ENCODE data around the gene DPM3.
A peak's percentile ranks its signal among the peaks of the same experiment; 100 is the strongest.
"Not testable (repeated sequence)": the region's sequence is repeated elsewhere in the genome, so short reads cannot be mapped to it uniquely, and the experiment has no call there.

The DPM3 gene

DNA sequence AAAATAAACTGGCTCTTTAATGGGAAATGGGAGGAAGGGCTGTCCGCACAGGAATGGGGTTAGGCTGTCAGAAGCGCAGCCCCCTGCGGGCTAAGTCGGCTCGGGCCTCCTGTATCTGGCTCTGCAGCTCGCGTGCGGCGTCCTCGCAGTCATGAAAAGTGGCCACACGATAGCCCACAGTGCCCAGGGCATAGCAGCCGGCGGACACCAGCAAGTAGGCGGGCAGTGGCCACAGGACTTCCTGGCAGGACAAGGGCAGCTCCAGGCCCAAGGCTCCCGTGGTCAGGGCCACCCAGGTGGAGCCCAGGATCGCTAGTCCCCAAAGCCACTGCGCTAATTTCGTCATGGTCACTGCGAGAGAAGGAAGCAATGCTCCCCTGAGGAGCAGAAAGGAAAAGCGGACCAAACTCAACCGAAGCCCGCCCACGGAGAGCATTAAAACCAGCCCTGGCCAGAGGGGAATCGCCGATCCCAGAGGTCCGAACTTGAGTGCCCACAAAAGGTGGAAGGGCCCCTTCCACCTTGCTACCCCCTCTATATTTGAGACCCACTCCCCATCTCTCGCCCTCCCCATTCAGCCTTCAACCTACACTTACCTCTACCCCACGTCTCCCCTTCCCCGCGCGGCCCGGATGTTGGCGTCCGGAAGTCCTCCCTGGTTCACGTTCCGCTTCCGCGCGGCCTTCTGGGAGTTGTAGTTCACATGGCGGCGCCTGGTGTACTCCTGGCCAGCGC is at the start of gene DPM3:
Gene DPM3 (minus strand): TSS at position 637 of the 735 bp plus-strand sequence. CDS start 291 bp downstream, at position 346.
- Histone ChIP-seq H2AFZ (ENCODE audit: low read depth, low read length) (peak within 1 kb of the TSS; percentile 93), H3K4me2 (ENCODE audit: low read length) (peak within 1 kb of the TSS; percentile 82), H3K27ac (ENCODE audit: low read length) (peak within 1 kb of the TSS; percentile 14), H3K4me3 (ENCODE audit: low read length) (peak within 1 kb of the TSS; percentile 79), H3K27me3 (ENCODE audit: low read depth, low read length) (no peaks in the 10 kb centered on the region), H3K9me3 (ENCODE audit: insufficient read depth, low read length) (no peaks in the 10 kb centered on the region), H4K20me1 (ENCODE audit: insufficient read depth, low read length) (no peaks in the 10 kb centered on the region), H3K4me1 (ENCODE audit: low read length) (peaks cover 13% of the 10 kb centered on the region), H3K79me2 (ENCODE audit: low read length) (peaks cover 38% of the 10 kb centered on the region), H3K36me3 (replicated peaks; ENCODE audit: low read depth, low read length) (peaks cover 14% of the 10 kb centered on the region), H3K9ac (ENCODE audit: low read length) (peak within 1 kb of the TSS; percentile 73)
- no peak for TF ChIP-seq EZH2phosphoT487 (IDR thresholded peaks at IDR 0.05; ENCODE audit: low read depth)
- TF ChIP-seq CTCF (IDR thresholded peaks at IDR 0.05; ENCODE audit: low read depth, low read length), result no peak

GRCh38 chr1:155189926-155190325 is 49.6 kb upstream of the DPM3 start:
- H3K9me3 ChIP-seq (ENCODE audit: insufficient read depth, low read length); H3K4me2 ChIP-seq (ENCODE audit: low read length); H3K36me3 ChIP-seq (replicated peaks; ENCODE audit: low read depth, low read length); H3K79me2 ChIP-seq (ENCODE audit: low read length); H3K27ac ChIP-seq (ENCODE audit: low read length); H2AFZ ChIP-seq (ENCODE audit: low read depth, low read length); H3K27me3 ChIP-seq (ENCODE audit: low read depth, low read length); H3K9ac ChIP-seq (ENCODE audit: low read length); H4K20me1 ChIP-seq (ENCODE audit: insufficient read depth, low read length); H3K4me3 ChIP-seq (ENCODE audit: low read length): not testable (repeated sequence)
- H3K4me1 ChIP-seq (ENCODE audit: low read length), result peaks cover 32% of the 10 kb centered on the region

DNA sequence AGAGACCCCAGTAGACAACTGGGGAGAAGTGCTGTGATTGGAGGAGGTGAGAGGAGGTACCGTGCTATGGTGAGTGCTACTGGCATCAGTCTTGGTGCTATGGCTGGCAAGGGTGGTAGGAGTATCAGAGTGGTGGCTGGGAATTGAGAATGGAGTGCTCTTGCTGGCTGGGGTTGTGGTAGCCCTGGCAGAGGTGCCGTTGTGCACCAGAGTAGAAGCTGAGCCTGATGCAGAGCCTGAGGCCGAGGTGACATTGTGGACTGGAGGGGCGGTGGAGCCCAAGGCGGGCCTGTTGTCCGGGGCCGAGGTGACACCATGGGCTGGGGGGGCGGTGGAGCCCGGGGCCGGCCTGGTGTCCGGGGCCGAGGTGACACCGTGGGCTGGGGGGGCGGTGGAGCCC is 47.9 kb upstream of the DPM3 start:
- no peak overlapping the region for H3K4me3 ChIP-seq (ENCODE audit: low read length)
- H3K4me2 ChIP-seq (ENCODE audit: low read length), result no peak overlapping the region
- no peaks in the 10 kb centered on the region for H3K27me3 ChIP-seq (ENCODE audit: low read depth, low read length)
- H4K20me1 ChIP-seq (ENCODE audit: insufficient read depth, low read length), result no peaks in the 10 kb centered on the region
- H3K4me1 ChIP-seq (ENCODE audit: low read length), result peaks cover 29% of the 10 kb centered on the region
- H3K9me3 ChIP-seq (ENCODE audit: insufficient read depth, low read length), result no peaks in the 10 kb centered on the region
- H3K36me3 ChIP-seq (replicated peaks; ENCODE audit: low read depth, low read length), result peaks cover 2% of the 10 kb centered on the region
- no peak overlapping the region for H3K27ac ChIP-seq (ENCODE audit: low read length)
- H2AFZ ChIP-seq (ENCODE audit: low read depth, low read length), result no peak overlapping the region
- H3K79me2 ChIP-seq (ENCODE audit: low read length), result no peaks in the 10 kb centered on the region
- no peak for TF ChIP-seq CTCF (IDR thresholded peaks at IDR 0.05; ENCODE audit: low read depth, low read length)
- no peak for TF ChIP-seq EZH2phosphoT487 (IDR thresholded peaks at IDR 0.05; ENCODE audit: low read depth)
- H3K9ac ChIP-seq (ENCODE audit: low read length), result no peak overlapping the region

DNA sequence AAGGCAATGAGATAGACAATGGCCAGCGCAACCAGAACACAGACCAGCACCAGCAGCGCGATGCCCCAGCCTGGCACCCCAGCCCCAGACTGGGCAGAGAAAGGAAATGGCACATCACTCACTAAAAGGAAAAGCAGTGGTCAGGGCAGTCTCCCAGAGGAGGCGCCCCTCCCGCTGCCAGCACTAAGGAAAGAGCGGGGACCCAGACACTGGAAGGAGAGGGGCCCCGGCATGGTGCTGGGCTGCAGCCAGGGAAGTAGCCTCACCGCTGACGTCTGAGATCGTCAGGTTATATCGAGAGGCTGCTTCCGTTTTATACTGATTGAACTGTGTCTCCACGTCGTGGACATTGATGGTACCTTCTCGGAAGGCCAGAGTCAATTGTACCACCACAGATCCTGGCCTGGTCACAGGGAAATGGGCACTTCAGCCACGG is 47.1 kb upstream of the DPM3 start:
- no peak overlapping the region for H2AFZ ChIP-seq (ENCODE audit: low read depth, low read length)
- no peak overlapping the region for H3K4me3 ChIP-seq (ENCODE audit: low read length)
- H3K4me2 ChIP-seq (ENCODE audit: low read length), result no peak overlapping the region
- peaks cover 22% of the 10 kb centered on the region for H3K4me1 ChIP-seq (ENCODE audit: low read length)
- H3K9ac ChIP-seq (ENCODE audit: low read length), result no peak overlapping the region
- no peaks in the 10 kb centered on the region for H3K27me3 ChIP-seq (ENCODE audit: low read depth, low read length)
- TF ChIP-seq CTCF (IDR thresholded peaks at IDR 0.05; ENCODE audit: low read depth, low read length), result no peak
- no peak for TF ChIP-seq EZH2phosphoT487 (IDR thresholded peaks at IDR 0.05; ENCODE audit: low read depth)
- H4K20me1 ChIP-seq (ENCODE audit: insufficient read depth, low read length), result no peaks in the 10 kb centered on the region
- H3K79me2 ChIP-seq (ENCODE audit: low read length), result no peaks in the 10 kb centered on the region
- H3K9me3 ChIP-seq (ENCODE audit: insufficient read depth, low read length), result no peaks in the 10 kb centered on the region
- H3K36me3 ChIP-seq (replicated peaks; ENCODE audit: low read depth, low read length), result peaks cover 2% of the 10 kb centered on the region
- H3K27ac ChIP-seq (ENCODE audit: low read length), result no peak overlapping the region
